H1 (cell line): ENCODE data around the gene ANKRD11. TPM values are rescaled to one million over a fixed set of nuclear protein-coding genes. Genes with fewer than 3 reads are reported as not detected.
A peak's percentile ranks its signal among the peaks of the same experiment; 100 is the strongest.

Experiments used
- CTCF ChIA-PET: fragments of 300-600 bp; sonication (Branson Sonifier 250); formaldehyde crosslinking; loops from one replicate; lab custom pipeline; 2021; ENCODE audit not compliant: partially characterized antibody; lab: Charles Lee
- POLR2A ChIA-PET: fragments of 300-600 bp; sonication (Branson Sonifier 250); formaldehyde crosslinking; loops from one replicate; lab custom pipeline; 2021; ENCODE audit warnings: inconsistent platforms; ENCODE audit not compliant: partially characterized antibody; lab: Charles Lee
- DNase-seq, 2 experiments: peaks; one replicate each; pipeline versions ENCODE4 v3.0.0 to v3.0.0-alpha.2; 2010 to 2022; ENCODE audit warnings: low spot score in 2 of 2, low read depth in 1 of 2, mixed read lengths in 1 of 2
- FAIRE-seq: peaks from 2 replicates; lab custom pipeline; 2011; peaks lifted over from hg19 to GRCh38; lab: Jason Lieb, UNC
- H2AFZ ChIP-seq: 2 replicates; pipeline ENCODE4 v1.8.1; 2012; ENCODE audit warnings: low read length, inconsistent platforms
- H2AK5ac ChIP-seq: 2 replicates; pipeline ENCODE4 v1.6.1; 2013; ENCODE audit warnings: low read depth, low read length
- H2BK120ac ChIP-seq: replicated peaks from 2 replicates; pipeline ENCODE3; 2013; ENCODE audit warnings: low read depth, low read length, inconsistent platforms
- H2BK12ac ChIP-seq: 2 replicates; pipeline ENCODE4 v1.6.1; 2013; ENCODE audit warnings: low read depth, low read length
- H2BK15ac ChIP-seq: 2 replicates; pipeline ENCODE4 v1.6.1; 2013; ENCODE audit warnings: low read length
- H2BK20ac ChIP-seq: 2 replicates; pipeline ENCODE4 v1.6.1; 2013; ENCODE audit warnings: low read length
- H2BK5ac ChIP-seq: 2 replicates; pipeline ENCODE4 v1.6.1; 2013; ENCODE audit warnings: low read depth, low read length
- H3K14ac ChIP-seq: 2 replicates; pipeline ENCODE4 v1.6.1; 2013; ENCODE audit warnings: inconsistent platforms; ENCODE audit not compliant: insufficient read length
- H3K18ac ChIP-seq: 2 replicates; pipeline ENCODE4 v1.6.1; 2013; ENCODE audit warnings: low read length; ENCODE audit errors: extremely low read depth
- H3K23ac ChIP-seq: 2 replicates; pipeline ENCODE4 v1.6.1; 2013; ENCODE audit warnings: inconsistent platforms; ENCODE audit not compliant: insufficient read length
- H3K23me2 ChIP-seq: 2 replicates; pipeline ENCODE4 v1.6.1; 2013; ENCODE audit warnings: low read depth, low read length
- H3K27ac ChIP-seq: 2 replicates; pipeline ENCODE4 v1.6.1; 2011; ENCODE audit warnings: low read depth, low read length, inconsistent platforms
- H3K27me3 ChIP-seq, 4 experiments: replicated peaks in 1 of 4; 1 replicate in 1 of 4; 2 replicates in 3 of 4; pipeline versions ENCODE4 v1.6.1 to v1.8.1; 2011 to 2013; ENCODE audit warnings: low read length in 3 of 4, mild to moderate bottlenecking in 3 of 4, inconsistent platforms in 2 of 4, mixed read lengths in 2 of 4, moderate library complexity in 1 of 4; ENCODE audit not compliant: control insufficient read depth in 3 of 4, insufficient read depth in 3 of 4; ENCODE audit errors: extremely low read depth in 1 of 4
- H3K36me3 ChIP-seq, 4 experiments: 2 replicates each; pipeline versions ENCODE4 v1.6.1 to v1.8.1; 2011 to 2013; ENCODE audit warnings: mild to moderate bottlenecking in 4 of 4, low read length in 3 of 4, moderate library complexity in 2 of 4, control low read depth in 1 of 4, inconsistent platforms in 1 of 4; ENCODE audit not compliant: insufficient read depth in 4 of 4, control insufficient read depth in 2 of 4
- H3K4ac ChIP-seq: replicated peaks from 2 replicates; pipeline ENCODE3; 2013; ENCODE audit warnings: low read length, low read depth, mixed read lengths, inconsistent platforms; ENCODE audit not compliant: insufficient read length
- H3K4me1 ChIP-seq, 4 experiments: replicated peaks in 1 of 4; 1 replicate in 1 of 4; 2 replicates in 3 of 4; pipeline versions ENCODE4 v1.6.1 to v1.8.1; 2011 to 2013; ENCODE audit warnings: low read length in 3 of 4, inconsistent platforms in 2 of 4, mixed read lengths in 1 of 4; ENCODE audit not compliant: insufficient read depth in 4 of 4, control insufficient read depth in 3 of 4
- H3K4me2 ChIP-seq, 2 experiments: 2 replicates each; pipeline versions ENCODE4 v1.6.1 to v1.8.1; 2011 to 2013; ENCODE audit warnings: low read depth in 2 of 2, low read length in 2 of 2, control low read depth in 1 of 2, inconsistent platforms in 1 of 2, mild to moderate bottlenecking in 1 of 2; ENCODE audit not compliant: insufficient read depth in 1 of 2
- H3K4me3 ChIP-seq, 4 experiments: fragments of 200-600, 300-600 bp in 1 of 4; sonication (generic), shearing (Covaris generic), sonication (Bioruptor Twin) in 1 of 4; 2 replicates each; pipeline versions ENCODE4 v1.5.1 to v1.8.1; 2011 to 2016; ENCODE audit warnings: low read length in 4 of 4, low read depth in 3 of 4, control low read depth in 2 of 4, inconsistent platforms in 2 of 4, mild to moderate bottlenecking in 2 of 4, mixed read lengths in 1 of 4, moderate library complexity in 1 of 4; ENCODE audit not compliant: insufficient read depth in 2 of 4; ENCODE audit errors: extremely low read depth in 1 of 4
- H3K56ac ChIP-seq: replicated peaks from 2 replicates; pipeline ENCODE3; 2013; ENCODE audit warnings: low read depth, mild to moderate bottlenecking, mixed read lengths, low read length, inconsistent platforms; ENCODE audit not compliant: insufficient read length
- H3K79me1 ChIP-seq: 2 replicates; pipeline ENCODE4 v1.6.1; 2013; ENCODE audit warnings: low read depth, low read length, control low read depth
- H3K79me2 ChIP-seq, 2 experiments: 2 replicates each; pipeline versions ENCODE4 v1.6.1 to v1.8.1; 2012 to 2013; ENCODE audit warnings: low read length in 2 of 2, mild to moderate bottlenecking in 2 of 2, inconsistent platforms in 1 of 2; ENCODE audit not compliant: insufficient read depth in 2 of 2, control insufficient read depth in 1 of 2
- H3K9ac ChIP-seq, 4 experiments: replicated peaks in 1 of 4; 1 replicate in 1 of 4; 2 replicates in 3 of 4; pipeline versions ENCODE4 v1.6.1 to v1.8.1; 2011 to 2013; ENCODE audit warnings: low read depth in 3 of 4, low read length in 3 of 4, control low read depth in 2 of 4, mild to moderate bottlenecking in 2 of 4, moderate library complexity in 2 of 4, inconsistent platforms in 1 of 4; ENCODE audit errors: extremely low read depth in 1 of 4
- H3K9me3 ChIP-seq, 2 experiments: 2 replicates each; pipeline versions ENCODE4 v1.6.1 to v1.8.1; 2012 to 2013; ENCODE audit warnings: mild to moderate bottlenecking in 2 of 2, moderate library complexity in 2 of 2, control low read depth in 1 of 2, inconsistent platforms in 1 of 2, low read depth in 1 of 2, low read length in 1 of 2, mixed read lengths in 1 of 2; ENCODE audit not compliant: insufficient read depth in 2 of 2
- H4K20me1 ChIP-seq, 2 experiments: replicated peaks in 1 of 2; 2 replicates each; pipeline versions ENCODE3 to v1.8.1; 2011 to 2013; ENCODE audit warnings: inconsistent platforms in 2 of 2, low read length in 2 of 2, mild to moderate bottlenecking in 1 of 2; ENCODE audit not compliant: insufficient read depth in 2 of 2, control insufficient read depth in 1 of 2
- H4K5ac ChIP-seq: 2 replicates; pipeline ENCODE4 v1.6.1; 2013; ENCODE audit warnings: low read length, low read depth, mixed read lengths, inconsistent platforms; ENCODE audit not compliant: insufficient read length
- H4K8ac ChIP-seq: 2 replicates; pipeline ENCODE4 v1.8.0; 2013; ENCODE audit warnings: mild to moderate bottlenecking, moderate library complexity, low read length, inconsistent platforms; ENCODE audit not compliant: insufficient read depth; ENCODE audit errors: extremely low read depth
- H4K91ac ChIP-seq: replicated peaks from 2 replicates; pipeline ENCODE3; 2013; ENCODE audit warnings: low read length, mixed read lengths, inconsistent platforms; ENCODE audit not compliant: insufficient read length
- CTCF ChIP-seq, 3 experiments: IDR thresholded peaks; 1 replicate in 2 of 3; 2 replicates in 1 of 3; pipeline versions ENCODE4 v1.5.1 to v1.6.1; 2011; ENCODE audit warnings: low read length in 3 of 3, mild to moderate bottlenecking in 3 of 3, inconsistent platforms in 2 of 3, low read depth in 1 of 3, moderate library complexity in 1 of 3; ENCODE audit not compliant: insufficient read depth in 1 of 3; ENCODE audit errors: control extremely low read depth in 1 of 3
- GTF2F1 ChIP-seq: IDR thresholded peaks from 2 replicates; pipeline ENCODE4 v1.6.1; 2012; ENCODE audit warnings: low read depth, low read length, improper control_type of control experiment, borderline replicate concordance
- POLR2AphosphoS5 ChIP-seq: IDR thresholded peaks from 2 replicates; pipeline ENCODE4 v1.6.1; 2011; ENCODE audit warnings: low read depth, low read length
- SIRT6 ChIP-seq: IDR thresholded peaks from one replicate; pipeline ENCODE4 v1.7.1; 2012; ENCODE audit warnings: low read length, inconsistent platforms
- WGBS, 2 experiments: shearing (Covaris generic) in 1 of 2; methylation state at CpG; one replicate each; pipeline versions ENCODE4 v1.1.6 to v1.1.7; 2013 to 2015; ENCODE audit warnings: low lambda C conversion rate in 2 of 2, mixed read lengths in 2 of 2, inconsistent platforms in 1 of 2, low coverage in 1 of 2, missing lambda C conversion rate in 1 of 2; ENCODE audit not compliant: insufficient replicate concordance in 2 of 2, insufficient coverage in 1 of 2, insufficient read length in 1 of 2; ENCODE audit errors: extremely low coverage in 1 of 2, missing lambda C conversion rate in 1 of 2; 5-methylcytosine and 5-hydroxymethylcytosine counted together
- polyA plus RNA-seq, 7 experiments: library from polyadenylated mRNA; depleted of rRNA in 3 of 7; stranded (reverse) in 5 of 7; unstranded in 2 of 7; fragments of >200 nt in 5 of 7; fragments of 200-250 nt in 2 of 7; gene quantifications; 1 replicate in 5 of 7; 2 replicates in 1 of 7; 4 replicates in 1 of 7; pipeline versions ENCODE4 v1.2.1 to v1.2.3, GENCODE V29; 2011 to 2013; ENCODE audit warnings: missing spikeins in 2 of 7, mixed read lengths in 2 of 7
- total RNA-seq: library from RNA; stranded (reverse); fragmentation: NEBNext Ultra II Directional; extraction: Animal tissue kit (Norgen Biotek cat#: 25700); gene quantifications from 2 replicates; pipeline ENCODE4 v1.2.1, GENCODE V29; 2021

Gene ANKRD11
- total and polyA plus RNA-seq, 2 of the 8 experiments (the other 6 are each of a cell fraction or from before 2014, with no cell fraction given): 46.5 to 142 TPM

- Histone ChIP-seq H3K4me3 (no peak overlapping the region), H3K23ac (no peak overlapping the region), H3K14ac (no peak overlapping the region), H2BK20ac (no peak overlapping the region), H2AFZ (no peak overlapping the region), H3K9me3 (no peaks in the 10 kb centered on the region), H2BK15ac (no peak overlapping the region), H3K18ac (no peak overlapping the region), H3K27ac (no peak overlapping the region), H4K5ac (no peak overlapping the region), H3K36me3 (peaks cover 2 to 8% (median 3%) of the 10 kb centered on the region in 4 experiments; a peak in 6 of 8 replicates), H3K56ac (no peak overlapping the region), H3K4ac (no peak overlapping the region), H2AK5ac (no peak overlapping the region), H3K9ac (no peak overlapping the region), H3K79me1 (peaks cover 44% of the 10 kb centered on the region), H3K4me2 (no peak overlapping the region), H3K27me3 (no peaks in the 10 kb centered on the region), H4K91ac (no peak overlapping the region), H4K20me1 (peaks cover 47 to 68% of the 10 kb centered on the region in 2 experiments), H4K8ac (no peak overlapping the region), H2BK120ac (no peak overlapping the region), H2BK12ac (no peak overlapping the region), H2BK5ac (0 out of 2 replicates have a peak overlapping the region, but pooled peaks have one; percentile 11), H3K79me2 (peaks cover 4 to 100% of the 10 kb centered on the region in 2 experiments), H3K4me1 (peaks cover 0 to 28% (median 10%) of the 10 kb centered on the region in 4 experiments; a peak in 5 of 7 replicates), H3K23me2 (no peaks in the 10 kb centered on the region)
- POLR2A ChIA-PET: interaction anchor here (0.5 to 1.5 kb wide), 6 partner anchors 16 to 251 kb away, joined by 3 to 8 read pairs (median 3); no protein-coding TSS in a partner anchor
- no peak for TF ChIP-seq GTF2F1
- TF ChIP-seq SIRT6: no peak
- TF ChIP-seq POLR2AphosphoS5: no peak
- no peak for TF ChIP-seq CTCF (IDR thresholded peaks at IDR 0.05; ENCODE audit: control extremely low read depth in 1 of 3, insufficient read depth in 1 of 3, low read depth in 1 of 3, low read length in 3 of 3)
- DNase-seq (no peak), FAIRE-seq (no peak)
- WGBS, 2 experiments: 92% methylated on average over 14 of the region's 14 CpGs; no CpG with 5 or more reads in 1 of the 2 experiments
- CTCF ChIA-PET: interaction anchor here (0.7 to 4.0 kb wide), 13 partner anchors 8 to 180 kb away, joined by 3 to 14 read pairs (median 6); no protein-coding TSS in a partner anchor
These were observed 176.0 kb downstream of the ANKRD11 start for GRCh38 chr16:89314357-89314756.
